Measurements from ENCODE around the gene JPT2. TPM values are rescaled to one million over a fixed set of nuclear protein-coding genes. Genes with fewer than 3 reads are reported as not detected.

JPT2 gene
- polyA plus RNA-seq, 5 donors: 64.2 to 77.3 (median 73.7) TPM

Other genes with a start within 250 kb of the JPT2 start
- gene PERCC1, start 247.2 kb upstream of the JPT2 start, polyA plus RNA-seq (ENCODE audit: insufficient read depth in 1 of 5, insufficient read length in 5 of 5, low replicate concordance in 1 of 5): 1 to 10 TPM in 4 of 5 donors, under 1 TPM in 1; 0.81 to 3.6 (median 3.2) TPM
- 1 to 10 TPM; 4.0 to 10.0 (median 9.4) TPM for gene CCDC154, start 233.7 kb upstream of the JPT2 start, polyA plus RNA-seq (ENCODE audit: insufficient read depth in 1 of 5, insufficient read length in 5 of 5, low replicate concordance in 1 of 5)
- 10 to 100 TPM; 21.5 to 42.1 (median 28.5) TPM for gene CLCN7, start 203.3 kb upstream of the JPT2 start, polyA plus RNA-seq (ENCODE audit: insufficient read depth in 1 of 5, insufficient read length in 5 of 5, low replicate concordance in 1 of 5)
- gene PTX4, start 189.3 kb upstream of the JPT2 start, polyA plus RNA-seq (ENCODE audit: insufficient read depth in 1 of 5, insufficient read length in 5 of 5, low replicate concordance in 1 of 5): under 1 TPM in 2 of 5 donors, not detected in 3; 0.15 to 0.18 TPM
- gene TELO2, start 184.9 kb upstream of the JPT2 start, polyA plus RNA-seq (ENCODE audit: insufficient read depth in 1 of 5, insufficient read length in 5 of 5, low replicate concordance in 1 of 5): 10 to 100 TPM; 18.0 to 51.4 (median 35.5) TPM
- 10 to 100 TPM; 15.3 to 25.1 (median 17.9) TPM for gene TMEM204, start 144.6 kb upstream of the JPT2 start, polyA plus RNA-seq (ENCODE audit: insufficient read depth in 1 of 5, insufficient read length in 5 of 5, low replicate concordance in 1 of 5)
- gene IFT140, start 66.2 kb upstream of the JPT2 start, polyA plus RNA-seq (ENCODE audit: insufficient read depth in 1 of 5, insufficient read length in 5 of 5, low replicate concordance in 1 of 5): 10 to 100 TPM; 26.8 to 36.6 (median 28.8) TPM
- 10 to 100 TPM; 19.7 to 27.7 (median 24.5) TPM for gene CRAMP1, start 65.9 kb upstream of the JPT2 start, polyA plus RNA-seq (ENCODE audit: insufficient read depth in 1 of 5, insufficient read length in 5 of 5, low replicate concordance in 1 of 5)
- gene MAPK8IP3, start 27.9 kb downstream of the JPT2 start, polyA plus RNA-seq (ENCODE audit: insufficient read depth in 1 of 5, insufficient read length in 5 of 5, low replicate concordance in 1 of 5): 10 to 100 TPM; 45.3 to 74.0 (median 61.9) TPM
- gene NME3, start 93.3 kb downstream of the JPT2 start, polyA plus RNA-seq (ENCODE audit: insufficient read depth in 1 of 5, insufficient read length in 5 of 5, low replicate concordance in 1 of 5): 10 to 100 TPM; 16.6 to 56.6 (median 30.3) TPM
- gene EME2, start 94.5 kb downstream of the JPT2 start, polyA plus RNA-seq (ENCODE audit: insufficient read depth in 1 of 5, insufficient read length in 5 of 5, low replicate concordance in 1 of 5): 10 to 100 TPM in 1 of 5 donors, 1 to 10 TPM in 4; 6.7 to 10.5 (median 7.8) TPM
- 10 to 100 TPM; 51.5 to 82.1 (median 57.4) TPM for gene MRPS34, start 94.9 kb downstream of the JPT2 start, polyA plus RNA-seq (ENCODE audit: insufficient read depth in 1 of 5, insufficient read length in 5 of 5, low replicate concordance in 1 of 5)
- 10 to 100 TPM; 24.0 to 47.3 (median 35.9) TPM for gene SPSB3, start 104.3 kb downstream of the JPT2 start, polyA plus RNA-seq (ENCODE audit: insufficient read depth in 1 of 5, insufficient read length in 5 of 5, low replicate concordance in 1 of 5)
- 10 to 100 TPM; 26.4 to 71.8 (median 40.8) TPM for gene NUBP2, start 104.7 kb downstream of the JPT2 start, polyA plus RNA-seq (ENCODE audit: insufficient read depth in 1 of 5, insufficient read length in 5 of 5, low replicate concordance in 1 of 5)
- gene IGFALS, start 115.4 kb downstream of the JPT2 start, polyA plus RNA-seq (ENCODE audit: insufficient read depth in 1 of 5, insufficient read length in 5 of 5, low replicate concordance in 1 of 5): 1 to 10 TPM; 1.1 to 4.2 (median 2.4) TPM
- 10 to 100 TPM; 20.1 to 32.2 (median 26.6) TPM for gene HAGH, start 148.5 kb downstream of the JPT2 start, polyA plus RNA-seq (ENCODE audit: insufficient read depth in 1 of 5, insufficient read length in 5 of 5, low replicate concordance in 1 of 5)
- 10 to 100 TPM; 16.2 to 25.2 (median 16.9) TPM for gene FAHD1, start 148.9 kb downstream of the JPT2 start, polyA plus RNA-seq (ENCODE audit: insufficient read depth in 1 of 5, insufficient read length in 5 of 5, low replicate concordance in 1 of 5)
- under 1 TPM; 0.23 to 0.86 (median 0.51) TPM for gene MEIOB, start 193.9 kb downstream of the JPT2 start, polyA plus RNA-seq (ENCODE audit: insufficient read depth in 1 of 5, insufficient read length in 5 of 5, low replicate concordance in 1 of 5)
- under 1 TPM; 0.09 to 0.40 (median 0.18) TPM for gene HS3ST6, start 240.1 kb downstream of the JPT2 start, polyA plus RNA-seq (ENCODE audit: insufficient read depth in 1 of 5, insufficient read length in 5 of 5, low replicate concordance in 1 of 5)